Kidney (tissue), 14 donors: ENCODE results near the gene SH2D2A. TPM values are rescaled to one million over a fixed set of nuclear protein-coding genes. Genes with fewer than 3 reads are reported as not detected.
A peak's percentile ranks its signal among the peaks of the same experiment; 100 is the strongest.

ENCODE experiments used
- DNase-seq, 5 donors: peaks; one replicate each; pipeline ENCODE4 v3.0.0-alpha.2; 2013 to 2020
- FAIRE-seq: peaks from 2 replicates; lab custom pipeline; 2012; peaks lifted over from hg19 to GRCh38; lab: Jason Lieb, UNC
- H3K27ac ChIP-seq, 2 donors: one replicate each; pipeline ENCODE4 v1.7.0; 2013; ENCODE audit warnings: low read depth in 2 of 2, low read length in 2 of 2, inconsistent platforms in 1 of 2
- H3K27me3 ChIP-seq: one replicate; pipeline ENCODE4 v1.7.1; 2013; ENCODE audit warnings: low read length, inconsistent platforms; ENCODE audit not compliant: control insufficient read depth, insufficient read depth
- H3K36me3 ChIP-seq, 3 donors: one replicate each; pipeline versions ENCODE4 v1.7.0 to v1.7.1; 2013; ENCODE audit warnings: low read length in 3 of 3, control low read depth in 1 of 3, inconsistent platforms in 1 of 3; ENCODE audit not compliant: insufficient read depth in 3 of 3, control insufficient read depth in 2 of 3
- H3K4me1 ChIP-seq, 3 donors: one replicate each; pipeline versions ENCODE4 v1.7.0 to v1.7.1; 2013; ENCODE audit warnings: low read length in 3 of 3, inconsistent platforms in 1 of 3, low read depth in 1 of 3; ENCODE audit not compliant: control insufficient read depth in 2 of 3, insufficient read depth in 2 of 3
- H3K4me3 ChIP-seq, 3 donors: one replicate each; pipeline versions ENCODE4 v1.7.0 to v1.8.1; 2013; ENCODE audit warnings: low read length in 3 of 3, control low read depth in 1 of 3, inconsistent platforms in 1 of 3
- H3K9ac ChIP-seq, 3 donors: one replicate each; pipeline versions ENCODE4 v1.7.0 to v1.7.1; 2013; ENCODE audit warnings: low read length in 3 of 3, control low read depth in 1 of 3, inconsistent platforms in 1 of 3
- H3K9me3 ChIP-seq, 3 donors: one replicate each; pipeline versions ENCODE4 v1.7.0 to v1.7.1; 2013; ENCODE audit warnings: low read length in 3 of 3, control low read depth in 1 of 3, inconsistent platforms in 1 of 3; ENCODE audit not compliant: control insufficient read depth in 2 of 3, insufficient read depth in 1 of 3
- intact Hi-C: fragments of 100-400 bp; cut with DNase I; formaldehyde crosslinking; loops from one replicate; pipeline ENCODE4 v1.11.1; 2022
- polyA plus RNA-seq: library from polyadenylated mRNA; stranded (reverse); fragments of 350-450 nt; fragmentation: Illumina TruSeq; extraction: RNeasy Lipid Tissue Mini Kit (QIAGEN cat#74804); gene quantifications from one replicate; pipeline ENCODE4 v1.2.3, GENCODE V29; 2014; ENCODE audit warnings: low read depth, low replicate concordance; ENCODE audit not compliant: insufficient read depth
- total RNA-seq: library from RNA; stranded (reverse); fragmentation: NEBNext Ultra II Directional; extraction: Animal tissue kit (Norgen Biotek cat#: 25700); gene quantifications from one replicate; pipeline ENCODE4 v1.2.1, GENCODE V29; 2021
- TF ChIP-seq, protein P1 (sequence below): IDR thresholded peaks from 3 replicates; pipeline ENCODE4 v1.5.1; 2012; ENCODE audit warnings: mild to moderate bottlenecking, moderate library complexity, borderline replicate concordance; ENCODE audit not compliant: insufficient read depth; ENCODE audit errors: extremely low read depth
- donor health status: control.
- donor health status: control.
- donor health status: control.
- donor health status: control.
- donor health status: control.
- donor health status: DM: yes; HTN: yes; CAD: no.
- donor health status: Normal renal cell carcinoma (clear cell type).

Gene SH2D2A
- total and polyA plus RNA-seq, 2 donors from 2014 or later: 0.32 to 4.3 TPM

DNA sequence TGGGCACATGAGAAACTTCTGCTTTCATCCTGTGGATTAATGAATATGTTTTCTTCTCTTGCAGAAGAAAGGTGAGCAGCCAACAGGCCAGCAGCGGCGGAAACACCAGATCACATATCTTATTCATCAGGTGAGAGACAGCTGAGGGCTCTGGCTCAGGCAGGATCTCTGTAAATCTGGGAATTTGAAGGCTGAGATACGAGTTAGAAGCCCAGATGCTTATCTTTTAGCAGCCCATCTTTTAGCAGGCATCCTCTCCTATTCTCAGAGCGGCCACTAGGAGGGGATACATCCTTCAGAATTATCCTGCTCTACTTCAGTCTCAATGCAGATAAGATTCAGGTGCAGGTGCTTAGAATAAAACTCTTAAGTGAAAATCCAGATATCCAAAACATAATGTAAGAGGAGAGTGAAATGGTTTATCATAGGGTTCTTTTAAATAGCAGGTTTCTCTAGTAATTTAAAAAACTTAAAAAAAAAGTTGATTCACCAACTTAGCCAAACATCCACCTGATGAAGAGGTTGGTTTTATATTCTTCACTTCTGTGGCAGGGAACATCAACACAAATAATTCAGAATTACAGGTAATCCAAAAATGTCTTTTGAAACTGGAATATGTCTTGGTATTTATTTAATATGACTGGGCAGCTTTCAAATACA, 19.3 kb downstream of the SH2D2A start:
- H3K27me3 ChIP-seq: no peaks in the 10 kb centered on the region
- H3K36me3 ChIP-seq: peaks cover 17 to 74% (median 50%) of the 10 kb centered on the region in 3 donors
- H3K9ac ChIP-seq: no peak overlapping the region
- FAIRE-seq (no peak), DNase-seq (peak in 4 of 5 donors; percentile 65 to 78 (median 72))
- TF ChIP-seq, protein P1, sequence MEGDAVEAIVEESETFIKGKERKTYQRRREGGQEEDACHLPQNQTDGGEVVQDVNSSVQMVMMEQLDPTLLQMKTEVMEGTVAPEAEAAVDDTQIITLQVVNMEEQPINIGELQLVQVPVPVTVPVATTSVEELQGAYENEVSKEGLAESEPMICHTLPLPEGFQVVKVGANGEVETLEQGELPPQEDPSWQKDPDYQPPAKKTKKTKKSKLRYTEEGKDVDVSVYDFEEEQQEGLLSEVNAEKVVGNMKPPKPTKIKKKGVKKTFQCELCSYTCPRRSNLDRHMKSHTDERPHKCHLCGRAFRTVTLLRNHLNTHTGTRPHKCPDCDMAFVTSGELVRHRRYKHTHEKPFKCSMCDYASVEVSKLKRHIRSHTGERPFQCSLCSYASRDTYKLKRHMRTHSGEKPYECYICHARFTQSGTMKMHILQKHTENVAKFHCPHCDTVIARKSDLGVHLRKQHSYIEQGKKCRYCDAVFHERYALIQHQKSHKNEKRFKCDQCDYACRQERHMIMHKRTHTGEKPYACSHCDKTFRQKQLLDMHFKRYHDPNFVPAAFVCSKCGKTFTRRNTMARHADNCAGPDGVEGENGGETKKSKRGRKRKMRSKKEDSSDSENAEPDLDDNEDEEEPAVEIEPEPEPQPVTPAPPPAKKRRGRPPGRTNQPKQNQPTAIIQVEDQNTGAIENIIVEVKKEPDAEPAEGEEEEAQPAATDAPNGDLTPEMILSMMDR: peak; percentile 61
- H3K4me1 ChIP-seq: no peaks in the 10 kb centered on the region
- no peak overlapping the region for H3K4me3 ChIP-seq
- no peaks in the 10 kb centered on the region for H3K9me3 ChIP-seq
- H3K27ac ChIP-seq: no peak overlapping the region
- intact Hi-C loops: loop anchor here (10.0 kb wide), 1 partner anchor 57 kb away; the partner anchor contains the start of gene INSRR

DNA sequence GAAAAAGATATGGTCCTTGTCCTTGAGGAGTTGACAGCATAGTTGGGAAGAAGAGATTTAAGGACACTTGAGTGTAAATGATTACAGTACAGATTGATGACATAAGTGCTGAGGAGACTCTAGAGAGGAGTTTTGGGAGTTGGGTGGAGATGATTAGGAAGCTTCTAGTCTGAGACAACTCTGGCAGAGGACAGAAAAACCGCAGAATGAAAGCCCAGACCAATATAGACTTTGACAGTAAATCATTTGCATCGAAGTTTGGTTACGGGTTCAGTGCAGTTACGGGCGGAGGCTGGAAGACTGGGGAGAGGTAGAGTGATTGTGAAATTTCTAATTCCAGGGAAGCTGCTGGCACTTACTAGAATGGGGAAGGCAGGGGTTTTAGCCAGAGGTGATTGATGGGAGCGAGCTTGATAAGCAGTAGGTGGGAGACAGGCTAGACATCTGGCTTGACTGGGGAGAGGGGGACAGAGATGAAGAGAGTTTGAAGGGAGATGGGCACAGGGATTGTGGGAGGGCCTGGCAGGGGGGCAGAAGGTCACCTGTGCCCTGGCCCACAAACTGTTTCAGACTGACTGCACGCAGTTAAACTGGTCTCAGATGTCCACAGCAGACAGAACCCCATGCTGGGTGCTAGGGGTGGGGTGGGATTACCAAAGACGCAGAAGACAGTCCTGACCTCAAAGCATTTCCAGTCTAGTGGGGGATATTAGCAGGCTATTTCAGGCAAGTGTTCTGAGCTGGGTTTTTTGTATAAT, 20.1 kb downstream of the SH2D2A start:
- Histone ChIP-seq H3K4me3 (no peak overlapping the region), H3K9me3 (no peaks in the 10 kb centered on the region), H3K4me1 (no peaks in the 10 kb centered on the region), H3K9ac (no peak overlapping the region), H3K36me3 (peaks cover 17 to 82% (median 53%) of the 10 kb centered on the region in 3 donors), H3K27me3 (no peaks in the 10 kb centered on the region), H3K27ac (no peak overlapping the region)
- no peak for FAIRE-seq
- DNase-seq: no peak
- TF ChIP-seq, protein P1: no peak
- intact Hi-C loops: loop anchor here (10.0 kb wide), 1 partner anchor 58 kb away; the partner anchor contains the start of gene INSRR

DNA sequence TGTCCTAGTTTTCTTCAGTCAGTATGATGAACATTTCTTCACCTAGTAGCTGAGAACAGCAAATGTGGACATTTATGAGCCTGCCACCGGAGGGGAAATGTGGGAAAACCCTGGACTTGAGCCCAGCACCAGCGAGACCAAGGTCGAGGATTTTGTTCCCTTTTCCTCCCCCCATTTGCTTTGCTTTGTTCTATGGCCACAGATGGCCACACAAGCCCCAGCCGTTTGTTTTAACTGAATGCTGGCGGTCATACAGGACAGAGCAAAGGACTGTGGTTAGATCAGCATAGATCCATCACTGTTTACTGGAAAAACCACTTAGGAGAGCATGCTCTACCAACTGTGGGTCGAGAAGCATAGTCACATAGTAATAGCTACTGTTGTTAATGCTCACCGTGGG, 20.9 kb downstream of the SH2D2A start:
- TF ChIP-seq, protein P1: no peak
- DNase-seq (no peak), FAIRE-seq (no peak)
- no peaks in the 10 kb centered on the region for H3K27me3 ChIP-seq
- peaks cover 19 to 82% (median 51%) of the 10 kb centered on the region in 3 donors for H3K36me3 ChIP-seq
- no peak overlapping the region for H3K27ac ChIP-seq
- no peaks in the 10 kb centered on the region for H3K9me3 ChIP-seq
- intact Hi-C loops: loop anchor here (10.0 kb wide), 1 partner anchor 59 kb away; the partner anchor contains the start of gene INSRR
- H3K4me3 ChIP-seq: no peak overlapping the region
- H3K4me1 ChIP-seq: no peaks in the 10 kb centered on the region
- no peak overlapping the region for H3K9ac ChIP-seq
